Prostate gland (tissue), 2 donors: ENCODE results near the gene DAGLA.

Experiments
- CTCF ChIP-seq, 4 experiments: fragments of 200-600 bp in 2 of 4; fragments of 450-650 bp in 2 of 4; sonication (generic) in 2 of 4; IDR thresholded peaks; 1 replicate in 3 of 4; 2 replicates in 1 of 4; pipeline ENCODE4 v1.5.1; 2016 to 2019; ENCODE audit warnings: antibody characterized with exemption in 4 of 4, mild to moderate bottlenecking in 2 of 4, moderate library complexity in 2 of 4
- POLR2A ChIP-seq: fragments of 450-650 bp; IDR thresholded peaks from one replicate; pipeline ENCODE4 v1.6.1; 2016; ENCODE audit warnings: antibody characterized with exemption, mild to moderate bottlenecking
- POLR2AphosphoS5 ChIP-seq: sonication (generic); formaldehyde crosslinking; IDR thresholded peaks from one replicate; pipeline ENCODE4 v1.6.1; 2017; ENCODE audit warnings: antibody characterized with exemption

GRCh38 chr11:61636676-61637075 is 43.5 kb upstream of the DAGLA start:
- TF ChIP-seq POLR2A (no peak), POLR2AphosphoS5 (no peak), CTCF (IDR thresholded peaks at IDR 0.05) (no peak)
